Measurements from ENCODE around the gene EHBP1L1. TPM values are rescaled to one million over a fixed set of nuclear protein-coding genes. Genes with fewer than 3 reads are reported as not detected.

The EHBP1L1 gene
- total and polyA plus RNA-seq, 2 of the 13 experiments (the other 11 are each of a cell fraction or from before 2014, with no cell fraction given), result 8.3 to 10.6 TPM

- TF ChIP-seq, protein P1, sequence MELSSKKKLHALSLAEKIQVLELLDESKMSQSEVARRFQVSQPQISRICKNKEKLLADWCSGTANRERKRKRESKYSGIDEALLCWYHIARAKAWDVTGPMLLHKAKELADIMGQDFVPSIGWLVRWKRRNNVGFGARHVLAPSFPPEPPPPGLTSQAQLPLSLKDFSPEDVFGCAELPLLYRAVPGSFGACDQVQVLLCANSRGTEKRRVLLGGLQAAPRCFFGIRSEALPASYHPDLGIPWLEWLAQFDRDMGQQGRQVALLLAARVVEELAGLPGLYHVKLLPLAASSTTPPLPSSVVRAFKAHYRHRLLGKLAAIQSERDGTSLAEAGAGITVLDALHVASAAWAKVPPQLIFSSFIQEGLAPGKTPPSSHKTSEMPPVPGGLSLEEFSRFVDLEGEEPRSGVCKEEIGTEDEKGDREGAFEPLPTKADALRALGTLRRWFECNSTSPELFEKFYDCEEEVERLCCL (CRISPR knock-in tag; IDR thresholded peaks at IDR 0.05; ENCODE audit: borderline replicate concordance), result no peak
- no peak for TF ChIP-seq ZSCAN5A (CRISPR knock-in tag; IDR thresholded peaks at IDR 0.05; ENCODE audit: borderline replicate concordance)
- TF ChIP-seq, protein P2, sequence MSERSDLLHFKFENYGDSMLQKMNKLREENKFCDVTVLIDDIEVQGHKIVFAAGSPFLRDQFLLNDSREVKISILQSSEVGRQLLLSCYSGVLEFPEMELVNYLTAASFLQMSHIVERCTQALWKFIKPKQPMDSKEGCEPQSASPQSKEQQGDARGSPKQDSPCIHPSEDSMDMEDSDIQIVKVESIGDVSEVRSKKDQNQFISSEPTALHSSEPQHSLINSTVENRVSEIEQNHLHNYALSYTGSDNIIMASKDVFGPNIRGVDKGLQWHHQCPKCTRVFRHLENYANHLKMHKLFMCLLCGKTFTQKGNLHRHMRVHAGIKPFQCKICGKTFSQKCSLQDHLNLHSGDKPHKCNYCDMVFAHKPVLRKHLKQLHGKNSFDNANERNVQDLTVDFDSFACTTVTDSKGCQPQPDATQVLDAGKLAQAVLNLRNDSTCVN (CRISPR knock-in tag; IDR thresholded peaks at IDR 0.05; ENCODE audit: borderline replicate concordance), result no peak
- TF ChIP-seq PCBP2 (optimal IDR thresholded peaks at IDR 0.05; ENCODE audit: low read depth, low read length, poor library complexity, severe bottlenecking), result no peak
- TF ChIP-seq MYPOP (CRISPR knock-in tag; IDR thresholded peaks at IDR 0.05), result peak; percentile 18; the same call in 1 of the 2 replicates
- TF ChIP-seq CREB3 (CRISPR knock-in tag; IDR thresholded peaks at IDR 0.05), result no peak; the same call in 1 of the 2 replicates
- peak; percentile 45; the same call in 1 of the 2 replicates for TF ChIP-seq FOXK2 (IDR thresholded peaks at IDR 0.05)
- TF ChIP-seq, protein P3, sequence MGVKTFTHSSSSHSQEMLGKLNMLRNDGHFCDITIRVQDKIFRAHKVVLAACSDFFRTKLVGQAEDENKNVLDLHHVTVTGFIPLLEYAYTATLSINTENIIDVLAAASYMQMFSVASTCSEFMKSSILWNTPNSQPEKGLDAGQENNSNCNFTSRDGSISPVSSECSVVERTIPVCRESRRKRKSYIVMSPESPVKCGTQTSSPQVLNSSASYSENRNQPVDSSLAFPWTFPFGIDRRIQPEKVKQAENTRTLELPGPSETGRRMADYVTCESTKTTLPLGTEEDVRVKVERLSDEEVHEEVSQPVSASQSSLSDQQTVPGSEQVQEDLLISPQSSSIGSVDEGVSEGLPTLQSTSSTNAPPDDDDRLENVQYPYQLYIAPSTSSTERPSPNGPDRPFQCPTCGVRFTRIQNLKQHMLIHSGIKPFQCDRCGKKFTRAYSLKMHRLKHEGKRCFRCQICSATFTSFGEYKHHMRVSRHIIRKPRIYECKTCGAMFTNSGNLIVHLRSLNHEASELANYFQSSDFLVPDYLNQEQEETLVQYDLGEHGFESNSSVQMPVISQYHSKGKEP (CRISPR knock-in tag; IDR thresholded peaks at IDR 0.05), result no peak
- TF ChIP-seq ZNF746 (CRISPR knock-in tag; IDR thresholded peaks at IDR 0.05), result no peak; the same call in 1 of the 2 replicates
- no peak for TF ChIP-seq NR2F6 (IDR thresholded peaks at IDR 0.05)
- no peak for TF ChIP-seq NR2F6 (CRISPR knock-in tag; IDR thresholded peaks at IDR 0.05)
- peak; percentile 36; the same call in 1 of the 2 replicates for TF ChIP-seq CBFB (CRISPR knock-in tag; IDR thresholded peaks at IDR 0.05)
- TF ChIP-seq TARDBP (CRISPR knock-in tag; IDR thresholded peaks at IDR 0.05), result peak; percentile 75; the same call in 1 of the 2 replicates
- TF ChIP-seq HMGA1 (CRISPR knock-in tag; conservative IDR thresholded peaks at IDR 0.05), result no peak
- TF ChIP-seq HNRNPLL (IDR thresholded peaks at IDR 0.05; ENCODE audit: low read depth, low read length, poor library complexity, severe bottlenecking), result peak; percentile 87
- peak; percentile 29; the same call in 1 of the 2 replicates for TF ChIP-seq TFDP2 (CRISPR knock-in tag; IDR thresholded peaks at IDR 0.05)
- no peak for TF ChIP-seq MAF1 (CRISPR knock-in tag; IDR thresholded peaks at IDR 0.05; ENCODE audit: borderline replicate concordance)
- TF ChIP-seq NR0B2 (CRISPR knock-in tag; IDR thresholded peaks at IDR 0.05), result no peak
- no peak for TF ChIP-seq SIX1 (CRISPR knock-in tag; IDR thresholded peaks at IDR 0.05; ENCODE audit: borderline replicate concordance)
Observed at GRCh38 chr11:65615229-65615949, 39.5 kb downstream of the EHBP1L1 start, which contains the start of gene PCNX3 (continued).

All from HepG2 (cell line).